ENCODE results near the gene GABRG2.

The GABRG2 gene

DNA sequence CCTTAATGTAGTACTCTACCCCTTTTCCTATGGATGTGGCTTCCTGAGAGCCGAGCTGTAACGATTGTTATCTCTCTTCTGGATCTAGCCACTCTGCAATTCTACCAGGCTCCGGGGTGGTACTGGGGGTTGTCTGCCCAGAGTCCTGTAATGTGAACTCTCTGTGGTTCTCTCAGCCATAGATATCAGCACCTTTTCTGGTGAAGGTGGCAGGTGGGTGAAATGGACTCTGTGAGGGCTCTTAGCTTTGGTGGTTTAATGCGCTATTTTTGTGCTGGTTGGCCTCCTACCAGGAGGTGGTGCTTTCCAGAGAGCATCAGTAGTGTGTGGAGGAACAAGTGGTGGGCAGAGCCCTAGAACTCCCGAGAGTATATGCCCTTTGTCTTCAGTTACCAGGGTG is 122.1 kb downstream of the GABRG2 start:
- no peak for DNase-seq (ENCODE audit: low read depth in 2 of 3, low spot score in 2 of 3)

DNA sequence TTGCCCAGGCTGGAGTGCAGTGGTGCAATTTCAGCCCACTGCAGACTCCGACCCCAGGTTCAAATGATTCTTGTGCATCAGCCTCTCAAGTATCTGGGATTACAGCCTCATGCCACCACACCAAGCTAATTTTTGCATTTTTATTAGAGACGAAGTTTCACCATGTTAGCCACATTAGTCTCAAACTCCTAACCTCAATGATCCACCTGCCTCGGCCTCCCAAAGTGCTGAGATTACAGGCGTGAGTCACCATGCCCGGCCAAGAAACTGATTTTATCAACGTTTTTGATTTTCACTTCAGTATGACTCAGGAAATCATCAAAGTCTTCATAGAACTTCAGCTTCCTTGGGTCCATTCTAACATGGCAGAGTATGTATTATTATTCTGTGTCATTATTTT is 125.4 kb downstream of the GABRG2 start:
- DNase-seq (ENCODE audit: low read depth in 2 of 3, low spot score in 2 of 3) = no peak

DNA sequence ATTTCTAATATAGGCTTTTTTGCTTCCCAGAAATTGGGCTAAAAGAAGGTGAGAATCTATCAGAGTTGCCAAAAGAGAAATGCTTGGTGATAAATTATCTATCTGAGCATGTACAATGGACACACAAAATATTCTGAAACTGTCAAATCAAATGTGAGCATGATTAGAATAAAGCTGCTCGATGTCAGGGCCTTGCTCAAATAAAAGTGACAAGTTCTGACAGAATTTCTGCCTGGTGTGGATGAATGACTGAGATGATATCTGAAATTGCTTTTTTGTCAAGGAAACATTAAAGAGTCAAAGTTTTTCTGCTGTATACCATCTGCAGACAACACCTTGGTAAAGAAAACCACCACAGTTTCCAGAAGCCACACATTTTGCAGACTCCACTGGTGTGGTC is 128.8 kb downstream of the GABRG2 start:
- DNase-seq (ENCODE audit: low read depth in 2 of 3, low spot score in 2 of 3) = no peak

DNA sequence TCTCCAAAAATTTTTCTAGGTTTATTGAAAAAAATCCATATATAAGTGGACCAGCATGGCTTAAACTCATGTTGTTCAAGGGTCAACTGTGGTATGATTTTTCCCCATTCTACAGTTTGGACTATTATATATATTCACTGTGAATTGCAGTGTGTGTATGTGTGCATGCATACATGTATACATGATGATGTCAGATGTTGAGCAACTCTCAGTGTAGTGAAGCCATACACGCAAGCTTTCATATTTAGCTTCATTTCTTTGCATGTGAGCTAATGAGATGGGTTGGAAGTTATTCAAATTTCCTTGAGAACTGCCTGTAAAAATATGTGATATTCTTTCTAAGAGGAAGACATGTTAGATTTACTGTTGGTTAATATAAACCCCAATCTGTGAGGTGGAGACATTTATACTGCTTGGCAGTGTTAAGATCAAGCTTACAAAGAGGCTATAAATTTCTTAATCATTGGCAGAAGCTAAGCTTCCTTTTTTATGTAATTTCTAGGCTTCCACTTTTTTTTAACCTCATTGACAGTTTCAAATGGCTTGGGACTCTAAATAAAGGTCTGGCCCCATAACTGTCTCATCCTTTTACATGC is 134.8 kb downstream of the GABRG2 start:
- no peak for DNase-seq (ENCODE audit: low read depth in 2 of 3, low spot score in 2 of 3)

All from activated CD8-positive, alpha-beta memory T cell treated with anti-CD3 and anti-CD28 coated beads for 48 hours (primary cell).